GM19351 (cell line): ENCODE results near the gene ZC3H15.
"Not testable (repeated sequence)": the region's sequence is repeated elsewhere in the genome, so short reads cannot be mapped to it uniquely, and the experiment has no call there.

Experiments used
- ATAC-seq: cut with Tn5 transposase; IDR thresholded peaks from one replicate; pipeline ENCODE4 v1.9.1; 2021; ENCODE audit warnings: mild to moderate bottlenecking, moderate library complexity; ENCODE audit not compliant: unreplicated experiment

Gene ZC3H15

DNA sequence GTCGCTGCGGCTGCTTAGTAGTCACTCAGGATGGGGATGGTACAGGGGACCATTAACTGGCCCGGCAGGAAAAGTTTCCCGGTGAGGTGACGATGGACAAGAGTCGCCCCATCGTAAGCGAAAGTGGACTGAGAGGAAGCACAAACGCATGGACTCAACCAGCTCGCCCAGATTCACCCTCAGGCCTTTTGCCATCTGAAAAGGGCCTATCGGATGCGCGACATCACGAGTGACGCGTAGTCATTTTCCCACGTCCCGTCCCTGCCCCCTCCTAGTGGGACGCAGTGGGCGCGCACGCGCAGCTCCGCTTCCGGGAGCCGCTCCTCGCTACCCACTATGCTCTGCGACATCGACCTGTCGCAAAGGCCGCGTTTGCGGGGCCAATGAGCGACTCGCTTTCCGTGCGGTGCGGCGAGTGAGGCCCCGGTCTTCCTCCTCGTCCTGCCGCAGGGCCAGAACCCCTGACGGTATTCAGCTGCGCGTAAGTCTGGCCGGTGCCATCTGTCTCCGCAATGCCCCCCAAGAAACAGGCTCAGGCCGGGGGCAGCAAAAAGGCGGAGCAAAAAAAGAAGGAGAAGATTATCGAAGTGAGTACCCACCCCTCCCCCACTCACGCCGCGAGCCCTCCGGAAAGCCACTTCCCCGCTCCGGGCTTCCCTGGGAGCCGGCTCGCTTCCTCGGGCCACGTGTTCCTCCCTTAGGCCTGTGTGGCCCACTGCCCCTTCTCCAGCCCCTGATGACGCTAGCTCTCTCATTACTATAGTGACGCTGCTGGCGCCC, at the start of gene ZC3H15:
Gene ZC3H15 (plus strand): TSS at position 390 of the 780 bp plus-strand sequence. CDS start 123 bp downstream, at position 513.
- ATAC-seq: peak; percentile 72

- no peak for ATAC-seq
These were observed 48.3 kb upstream of the ZC3H15 start for GRCh38 chr2:186437719-186438118.

- not testable (repeated sequence) for ATAC-seq
These were observed 46.4 kb upstream of the ZC3H15 start for GRCh38 chr2:186439673-186440095.

DNA sequence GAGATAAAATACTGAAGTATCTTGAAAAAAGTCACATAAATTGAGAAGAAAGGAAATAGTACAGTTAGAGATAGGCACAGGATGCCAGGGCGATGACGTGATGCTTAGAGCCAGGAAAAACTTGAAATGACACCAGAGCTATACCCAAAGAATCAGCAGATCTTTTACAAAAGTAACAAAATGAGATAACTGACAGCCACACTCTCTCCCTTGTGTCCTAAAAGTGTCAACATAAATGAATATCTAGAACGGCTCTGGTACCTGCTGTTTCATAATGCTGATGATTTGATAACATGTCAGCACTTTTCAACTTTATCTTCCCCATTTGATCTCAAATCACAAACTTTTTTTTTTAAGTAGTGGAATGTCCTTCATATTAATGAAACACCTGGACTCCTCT, 45.6 kb upstream of the ZC3H15 start:
- ATAC-seq: no peak

- no peak for ATAC-seq
These were observed 43.2 kb upstream of the ZC3H15 start for GRCh38 chr2:186442885-186443284.

GRCh38 chr2:186443851-186444250, 42.2 kb upstream of the ZC3H15 start:
- no peak for ATAC-seq

DNA sequence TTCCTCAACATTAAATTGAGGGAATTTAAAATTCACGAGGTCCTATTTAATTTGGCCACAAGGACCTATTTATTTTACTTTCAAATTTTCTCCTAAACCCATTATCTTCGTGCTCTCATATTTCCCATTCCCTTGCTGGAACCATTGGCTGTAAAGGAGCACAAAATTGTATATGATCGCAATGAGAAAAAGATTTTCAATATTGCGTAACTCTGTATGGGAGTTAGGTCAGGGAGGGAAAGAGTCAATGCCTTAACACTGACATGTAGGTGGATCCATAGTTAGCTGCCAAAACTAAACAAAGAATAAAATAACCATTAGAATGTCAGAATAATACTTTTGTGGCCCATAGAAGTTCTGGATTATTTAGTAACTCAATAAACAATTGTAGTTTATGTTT, 40.6 kb upstream of the ZC3H15 start:
- no peak for ATAC-seq

DNA sequence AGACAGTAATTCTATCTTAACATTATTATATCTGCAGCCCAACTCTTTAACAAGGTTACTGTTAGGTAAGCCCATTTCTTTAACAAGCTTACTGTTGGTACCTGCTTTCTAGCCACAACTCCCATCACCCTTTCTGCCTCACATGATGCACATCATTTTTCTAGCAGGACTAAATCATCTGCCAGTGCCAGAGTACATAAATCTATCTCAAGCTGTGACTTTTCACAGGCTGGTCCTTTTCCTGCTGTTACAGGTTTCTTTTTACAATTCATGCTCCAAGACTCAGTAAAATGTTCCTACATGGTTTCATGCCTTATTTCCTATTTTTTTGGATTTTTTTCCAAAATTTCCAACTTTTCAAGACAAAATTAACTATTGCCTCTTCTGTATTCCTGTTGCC, 30.4 kb upstream of the ZC3H15 start:
- no peak for ATAC-seq

DNA sequence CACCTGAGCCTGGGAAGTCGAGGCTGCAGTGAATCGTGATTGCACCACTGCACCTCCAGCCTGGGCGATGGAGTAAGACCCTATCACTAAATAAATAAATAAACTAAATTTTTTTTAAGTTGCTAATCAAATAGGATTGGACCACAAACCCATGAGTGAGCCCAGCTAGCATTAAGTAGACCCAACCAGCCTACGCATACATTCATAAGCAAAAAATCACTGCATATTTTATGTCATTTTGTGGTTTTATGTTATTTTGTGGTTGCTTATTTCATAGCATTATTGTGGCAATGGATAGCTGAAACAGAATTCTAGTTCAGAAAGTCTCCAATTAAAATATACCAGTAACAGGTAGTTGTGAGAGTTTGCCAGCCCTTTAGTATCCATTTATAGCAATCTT, 29.1 kb upstream of the ZC3H15 start:
- no peak for ATAC-seq

DNA sequence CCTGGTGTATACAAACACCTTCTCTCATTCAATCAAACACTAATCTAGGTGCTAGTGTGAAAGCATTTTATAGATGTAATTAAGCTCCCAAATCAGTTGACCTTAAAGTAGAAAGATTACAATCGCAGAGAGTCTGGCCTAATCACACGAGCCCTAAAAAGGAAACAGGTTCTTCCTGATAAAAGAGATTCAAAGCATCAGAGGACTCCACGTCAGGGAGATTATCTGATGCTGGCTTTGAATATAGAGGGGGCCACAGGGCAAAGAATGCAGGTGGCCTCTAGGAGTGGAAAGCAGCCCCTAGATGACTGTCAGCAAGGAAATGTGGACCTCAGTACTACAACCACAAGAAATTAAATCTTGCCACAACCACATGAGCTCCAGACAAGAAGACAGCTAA, 28.2 kb upstream of the ZC3H15 start:
- no peak for ATAC-seq

- ATAC-seq: peak; percentile 39
These were observed 27.1 kb upstream of the ZC3H15 start for GRCh38 chr2:186459009-186459408.

DNA sequence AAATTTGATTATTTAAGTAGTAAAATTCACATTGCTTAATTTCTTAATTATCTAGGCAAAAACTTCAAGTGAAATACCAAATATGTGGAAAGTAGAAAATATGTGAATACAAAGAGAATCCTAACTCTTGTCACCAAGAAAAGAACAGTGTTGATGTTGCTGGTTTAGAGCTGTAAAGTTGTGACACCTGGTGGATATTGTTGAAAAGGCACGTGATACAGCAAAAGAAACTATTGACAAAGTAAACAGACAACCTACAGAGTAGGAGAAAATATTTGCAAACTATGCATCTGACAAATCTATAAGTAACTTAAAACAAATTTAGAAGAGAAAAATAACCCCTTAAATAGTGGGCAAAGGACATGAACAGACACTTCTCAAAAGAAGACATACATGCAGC, 25.6 kb upstream of the ZC3H15 start:
- ATAC-seq: peak; percentile 88

GRCh38 chr2:186466743-186467142, 19.3 kb upstream of the ZC3H15 start:
- ATAC-seq: no peak

GRCh38 chr2:186467421-186467820, 18.6 kb upstream of the ZC3H15 start:
- ATAC-seq: no peak

DNA sequence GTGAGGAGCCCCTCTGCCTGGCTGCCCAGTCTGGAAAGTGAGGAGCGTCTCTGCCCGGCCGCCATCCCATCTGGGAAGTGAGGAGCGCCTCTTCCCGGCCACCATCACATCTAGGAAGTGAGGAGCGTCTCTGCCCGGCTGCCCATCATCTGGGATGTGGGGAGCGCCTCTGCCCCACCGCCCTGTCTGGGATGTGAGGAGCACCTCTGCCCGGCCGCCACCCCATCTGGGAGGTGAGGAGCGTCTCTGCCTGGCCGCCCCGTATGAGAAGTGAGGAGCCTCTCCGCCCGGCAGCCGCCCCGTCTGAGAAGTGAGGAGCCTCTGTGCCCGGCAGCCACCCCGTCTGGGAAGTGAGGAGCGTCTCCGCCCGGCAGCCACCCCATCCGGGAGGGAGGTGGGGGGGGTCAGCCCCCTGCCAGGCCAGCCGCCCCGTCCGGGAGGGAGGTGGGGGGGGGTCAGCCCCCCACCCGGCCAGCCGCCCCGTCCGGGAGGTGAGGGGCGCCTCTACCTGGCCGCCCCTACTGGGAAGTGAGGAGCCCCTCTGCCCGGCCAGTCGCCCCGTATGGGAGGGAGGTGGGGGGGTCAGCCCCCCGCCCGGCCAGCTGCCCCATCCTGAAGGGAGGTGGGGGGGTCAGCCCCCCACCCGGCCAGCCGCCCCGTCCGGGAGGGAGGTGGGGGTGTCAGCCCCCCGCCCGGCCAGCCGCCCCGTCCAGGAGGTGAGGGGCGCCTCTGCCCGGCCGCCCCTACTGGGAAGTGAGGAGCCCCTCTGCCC, 13.2 kb upstream of the ZC3H15 start:
- ATAC-seq: not testable (repeated sequence)

DNA sequence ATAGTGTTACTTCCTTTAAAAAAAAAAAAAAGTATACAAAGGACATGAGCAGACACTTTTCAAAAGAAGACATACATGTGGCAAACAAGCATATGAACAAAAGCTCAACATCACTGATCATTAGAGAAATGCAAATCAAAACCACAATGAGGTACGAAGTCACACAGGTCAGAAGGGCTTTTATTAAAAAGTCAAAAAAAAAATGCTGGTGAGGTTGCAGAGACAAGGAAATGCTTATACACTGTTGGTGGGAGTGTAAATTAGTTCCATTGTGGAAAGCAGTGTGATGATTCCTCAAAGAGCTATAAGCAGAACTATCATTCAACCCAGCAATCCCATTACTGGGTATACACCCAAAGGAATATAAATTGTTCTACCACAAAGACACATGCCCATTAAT, 11.8 kb upstream of the ZC3H15 start:
- peak; percentile 57 for ATAC-seq

DNA sequence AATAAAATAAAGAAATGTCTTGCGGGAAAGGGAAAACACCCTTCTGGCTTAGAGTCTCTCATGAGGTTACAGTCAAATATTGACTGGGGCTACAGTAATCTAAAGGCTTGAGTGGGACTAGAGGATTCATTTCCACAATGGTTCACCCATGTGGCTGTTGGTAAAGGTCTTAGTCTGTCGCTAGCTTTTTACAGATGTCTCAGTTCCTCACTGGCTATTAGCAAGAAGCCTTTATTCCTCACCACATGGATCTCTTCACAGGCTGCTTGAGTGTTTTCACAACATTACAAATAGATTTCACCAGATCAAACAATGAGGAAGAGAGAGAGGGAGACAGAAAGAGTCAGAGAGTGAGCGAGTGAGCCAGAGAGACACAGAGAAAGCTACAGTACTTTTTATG, 8.3 kb upstream of the ZC3H15 start:
- peak; percentile 71 for ATAC-seq

DNA sequence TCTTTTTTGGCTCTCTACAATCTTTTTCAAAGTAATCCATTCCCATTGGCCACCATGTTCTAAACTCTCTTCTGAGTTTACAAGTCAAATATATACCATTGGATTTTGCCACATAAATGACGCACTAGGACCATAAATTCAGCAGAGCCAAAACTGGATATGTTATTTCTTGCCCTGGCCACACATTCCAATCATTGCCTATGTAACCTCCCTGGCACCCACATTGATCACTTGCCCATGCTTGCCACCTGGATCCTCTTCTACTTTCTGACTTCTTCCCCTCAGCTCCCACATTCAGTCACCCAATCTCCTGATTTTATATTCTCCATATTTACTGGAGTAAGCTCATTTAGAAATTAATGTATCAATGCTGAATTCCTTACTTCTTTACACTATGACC, 5.1 kb upstream of the ZC3H15 start:
- ATAC-seq: no peak

GRCh38 chr2:186484062-186484735, 1.9 kb upstream of the ZC3H15 start:
- ATAC-seq: no peak

DNA sequence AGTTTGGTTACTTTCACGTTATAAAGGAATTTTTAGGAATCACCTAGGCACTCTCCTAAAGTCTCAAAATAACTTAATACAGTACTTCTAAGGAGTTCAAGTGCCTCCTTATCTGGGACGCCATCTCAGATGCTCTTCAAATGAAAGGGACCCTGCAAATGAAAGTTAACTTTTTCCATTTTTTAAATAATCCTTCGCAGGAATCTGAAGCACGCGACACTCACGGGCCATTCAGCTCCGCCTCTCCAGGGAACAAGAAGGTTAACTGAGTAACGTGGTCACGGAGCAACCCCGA, 537 bp upstream of the ZC3H15 start:
- ATAC-seq: peak; percentile 32

DNA sequence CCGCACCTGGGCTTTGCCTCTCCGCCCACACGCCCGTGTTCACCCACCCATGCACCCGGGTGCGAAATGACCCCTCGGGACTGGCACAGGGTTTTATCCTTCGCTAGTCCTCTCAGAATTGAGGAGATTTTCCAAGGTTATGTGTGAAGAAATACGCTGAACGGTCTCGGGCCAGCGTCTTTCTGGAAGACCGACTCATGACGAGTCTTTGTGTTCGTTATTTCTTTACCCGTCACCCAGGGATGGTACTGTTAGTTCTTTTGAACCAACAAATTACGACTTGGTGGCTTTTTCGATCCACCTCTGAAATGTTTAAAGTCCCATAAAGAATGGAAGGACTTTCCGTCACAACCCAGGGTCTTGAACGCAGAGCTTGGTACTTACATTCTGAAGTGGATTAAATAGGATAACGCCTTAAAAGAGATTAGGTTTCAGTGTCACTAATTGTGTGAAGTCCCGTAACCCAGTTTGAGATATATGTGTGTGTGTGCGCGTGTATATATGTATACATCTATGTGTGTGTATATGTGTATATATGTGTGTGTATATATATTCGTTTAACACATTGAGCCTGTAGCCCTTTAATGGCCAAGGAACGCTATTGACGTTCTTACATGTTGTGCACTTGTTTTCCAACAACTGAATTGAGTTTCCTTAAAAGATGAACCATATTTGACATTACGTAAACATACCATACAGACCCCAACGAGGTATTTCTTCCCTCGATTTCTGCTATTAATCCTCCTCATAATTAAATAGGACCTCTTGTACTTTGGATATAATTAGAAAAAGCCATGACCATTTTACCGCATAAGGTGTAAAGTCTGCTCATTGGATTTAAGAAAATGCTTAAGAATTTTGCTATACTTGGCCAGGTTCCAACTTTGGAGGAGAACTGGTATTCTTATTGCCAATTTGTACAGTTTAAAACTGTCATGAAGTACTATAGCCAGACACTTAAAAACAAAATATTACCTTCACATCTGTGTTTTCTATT, 889 bp downstream of the ZC3H15 start:
- no peak for ATAC-seq
